BE2C (cell line): ENCODE data around the gene CD84.
"Not testable (repeated sequence)": the region's sequence is repeated elsewhere in the genome, so short reads cannot be mapped to it uniquely, and the experiment has no call there.

Experiments
- DNase-seq: peaks from one replicate; pipeline ENCODE4 v3.0.0-alpha.2; 2020
- H3K27me3 ChIP-seq: fragments of 250-450 bp; sonication (Bioruptor Pico); 2 replicates; pipeline ENCODE4 v1.5.1; 2020; ENCODE audit warnings: mild to moderate bottlenecking
- H3K36me3 ChIP-seq: fragments of 250-450 bp; sonication (Bioruptor Pico); 2 replicates; pipeline ENCODE4 v1.5.1; 2020; ENCODE audit warnings: mild to moderate bottlenecking
- H3K4me1 ChIP-seq: fragments of 250-450 bp; sonication (Bioruptor Pico); 2 replicates; pipeline ENCODE4 v1.5.1; 2020
- H3K4me3 ChIP-seq: 2 replicates; pipeline ENCODE4 v1.5.1; 2011; ENCODE audit warnings: low read depth, low read length
- H3K9me3 ChIP-seq: fragments of 250-450 bp; sonication (Bioruptor Pico); 2 replicates; pipeline ENCODE4 v1.5.1; 2020
- TF ChIP-seq, protein P1 (sequence below): IDR thresholded peaks from 2 replicates; pipeline ENCODE4 v1.5.1; 2012; ENCODE audit warnings: mild to moderate bottlenecking, low read depth, low read length

CD84 gene

DNA sequence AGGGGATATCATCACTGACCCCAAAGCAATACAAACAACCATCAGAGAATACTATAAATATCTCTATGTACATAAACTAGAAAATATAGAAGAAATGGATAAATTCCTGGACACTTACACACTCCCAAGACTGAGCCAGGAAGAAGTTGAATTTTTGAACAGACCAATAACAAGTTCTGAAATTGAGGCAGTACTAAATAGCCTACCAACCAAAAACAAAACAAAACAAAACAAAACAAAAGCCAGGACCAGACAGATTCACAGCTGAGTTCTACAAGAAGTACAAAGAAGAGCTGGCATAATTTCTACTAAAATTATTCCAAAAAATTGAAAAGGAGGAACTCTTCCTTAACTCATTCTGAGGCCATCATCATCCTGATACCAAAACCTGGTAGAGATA lies 18.5 kb downstream of the CD84 start:
- no peaks in the 10 kb centered on the region for H3K36me3 ChIP-seq
- H3K4me3 ChIP-seq = no peak overlapping the region
- H3K4me1 ChIP-seq = no peaks in the 10 kb centered on the region
- DNase-seq = no peak
- TF ChIP-seq, protein P1, sequence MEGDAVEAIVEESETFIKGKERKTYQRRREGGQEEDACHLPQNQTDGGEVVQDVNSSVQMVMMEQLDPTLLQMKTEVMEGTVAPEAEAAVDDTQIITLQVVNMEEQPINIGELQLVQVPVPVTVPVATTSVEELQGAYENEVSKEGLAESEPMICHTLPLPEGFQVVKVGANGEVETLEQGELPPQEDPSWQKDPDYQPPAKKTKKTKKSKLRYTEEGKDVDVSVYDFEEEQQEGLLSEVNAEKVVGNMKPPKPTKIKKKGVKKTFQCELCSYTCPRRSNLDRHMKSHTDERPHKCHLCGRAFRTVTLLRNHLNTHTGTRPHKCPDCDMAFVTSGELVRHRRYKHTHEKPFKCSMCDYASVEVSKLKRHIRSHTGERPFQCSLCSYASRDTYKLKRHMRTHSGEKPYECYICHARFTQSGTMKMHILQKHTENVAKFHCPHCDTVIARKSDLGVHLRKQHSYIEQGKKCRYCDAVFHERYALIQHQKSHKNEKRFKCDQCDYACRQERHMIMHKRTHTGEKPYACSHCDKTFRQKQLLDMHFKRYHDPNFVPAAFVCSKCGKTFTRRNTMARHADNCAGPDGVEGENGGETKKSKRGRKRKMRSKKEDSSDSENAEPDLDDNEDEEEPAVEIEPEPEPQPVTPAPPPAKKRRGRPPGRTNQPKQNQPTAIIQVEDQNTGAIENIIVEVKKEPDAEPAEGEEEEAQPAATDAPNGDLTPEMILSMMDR = no peak
- H3K27me3 ChIP-seq = no peaks in the 10 kb centered on the region
- no peaks in the 10 kb centered on the region for H3K9me3 ChIP-seq

DNA sequence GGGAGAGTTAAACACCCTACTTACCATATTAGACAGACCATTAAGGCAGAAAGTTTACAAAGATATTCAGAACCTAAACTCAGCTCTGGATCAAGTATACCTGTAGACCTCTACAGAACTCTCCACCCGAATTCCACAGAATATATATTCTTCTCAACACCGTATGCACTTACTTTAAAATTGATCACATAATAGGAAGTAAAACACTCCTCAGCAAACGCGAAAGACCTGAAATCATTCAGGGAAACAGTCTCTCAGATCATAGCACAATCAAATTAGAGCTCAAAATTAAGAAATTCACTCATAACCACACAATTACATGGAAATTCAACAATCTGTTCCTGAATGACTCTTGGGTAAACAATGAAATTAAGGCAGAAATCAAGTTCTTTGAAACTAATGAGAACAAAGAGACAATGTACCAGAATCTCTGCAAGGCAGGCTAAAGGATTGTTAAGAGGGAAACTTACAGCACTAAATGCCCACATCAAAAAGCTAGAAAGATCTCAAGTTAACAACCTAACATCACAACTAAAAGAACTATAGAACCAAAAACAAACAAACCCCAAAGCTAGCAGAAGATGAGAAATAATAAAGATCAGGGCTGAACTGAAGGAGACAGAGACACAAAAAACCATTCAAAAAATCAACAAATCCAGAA lies 19.1 kb downstream of the CD84 start:
- DNase-seq = no peak
- no peaks in the 10 kb centered on the region for H3K9me3 ChIP-seq
- no peaks in the 10 kb centered on the region for H3K4me1 ChIP-seq
- TF ChIP-seq, protein P1 = no peak
- no peaks in the 10 kb centered on the region for H3K36me3 ChIP-seq
- no peak overlapping the region for H3K4me3 ChIP-seq
- no peaks in the 10 kb centered on the region for H3K27me3 ChIP-seq

DNA sequence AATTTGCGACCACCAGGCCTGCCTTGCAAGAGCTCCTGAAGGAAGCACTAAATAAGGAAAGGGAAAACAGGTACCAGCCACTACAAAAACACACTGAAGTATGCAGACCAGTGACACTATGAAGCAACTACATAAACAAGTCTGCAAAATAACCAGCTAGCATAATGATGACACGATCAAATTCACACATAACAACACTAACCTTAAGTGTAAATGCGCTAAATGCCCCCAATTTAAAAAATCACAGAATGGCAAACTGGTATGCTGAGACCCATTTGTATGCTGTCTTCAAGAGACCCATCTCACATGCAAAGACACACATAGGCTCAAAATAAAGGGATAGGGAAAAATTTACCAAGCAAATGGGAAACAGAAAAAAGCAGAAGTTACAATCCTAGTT lies 19.9 kb downstream of the CD84 start:
- not testable (repeated sequence) for H3K4me1 ChIP-seq, DNase-seq, H3K9me3 ChIP-seq, H3K27me3 ChIP-seq, H3K36me3 ChIP-seq, H3K4me3 ChIP-seq

DNA sequence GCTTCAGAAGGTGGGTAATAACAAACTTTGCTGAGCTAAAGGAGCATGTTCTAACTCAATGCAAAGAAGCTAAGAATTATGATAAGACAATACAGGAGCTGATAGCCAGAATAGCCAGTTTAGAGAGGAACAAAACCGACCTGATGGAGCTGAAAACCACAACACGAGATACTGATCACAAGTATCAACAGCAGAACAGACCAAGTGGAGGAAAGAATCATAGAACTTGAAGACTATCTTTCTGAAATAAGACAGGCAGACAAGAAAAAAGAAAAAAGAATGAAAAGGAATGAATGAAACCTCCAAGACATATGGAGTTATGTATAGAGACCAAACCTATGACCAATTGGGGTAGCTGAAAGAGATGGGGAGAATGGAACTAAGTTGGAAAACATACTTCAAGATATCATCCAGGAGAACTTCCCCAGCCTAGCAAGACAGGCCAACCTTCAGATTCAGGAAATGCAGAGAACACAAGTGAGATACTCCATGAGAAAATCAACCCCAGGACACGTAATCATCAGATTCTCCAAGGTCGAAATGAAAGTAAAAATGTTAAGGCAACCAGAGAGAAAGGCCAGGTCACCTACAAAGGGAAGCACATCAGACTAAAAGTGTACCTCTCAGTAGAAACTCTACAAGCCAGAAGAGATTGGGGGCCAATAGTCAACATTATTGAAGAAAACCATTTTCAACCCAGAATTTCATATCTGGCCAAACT lies 20.5 kb downstream of the CD84 start:
- DNase-seq = no peak
- H3K4me3 ChIP-seq = no peak overlapping the region
- no peaks in the 10 kb centered on the region for H3K27me3 ChIP-seq

DNA sequence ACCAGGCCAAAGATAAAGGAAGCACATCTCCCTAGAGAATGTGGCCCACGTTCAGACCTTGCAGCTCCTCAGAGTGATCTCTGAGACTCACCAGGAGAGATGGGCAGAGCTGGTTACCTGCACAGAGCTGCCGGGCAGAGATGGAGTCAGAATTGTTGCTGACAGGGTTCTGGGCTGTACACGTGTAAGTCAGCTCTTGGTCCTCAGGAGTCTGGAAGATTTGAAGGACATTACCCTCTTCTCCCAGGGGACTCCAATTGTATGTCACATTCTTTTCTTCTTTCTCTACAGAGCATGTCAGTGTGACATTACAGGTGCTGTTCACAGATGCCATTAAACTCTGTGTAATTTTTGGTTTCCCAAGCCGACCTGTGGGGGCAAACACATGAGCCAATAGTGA lies 25.5 kb downstream of the CD84 start:
- no peaks in the 10 kb centered on the region for H3K27me3 ChIP-seq
- DNase-seq = no peak
- no peaks in the 10 kb centered on the region for H3K9me3 ChIP-seq
- TF ChIP-seq, protein P1 = no peak
- no peaks in the 10 kb centered on the region for H3K36me3 ChIP-seq
- H3K4me1 ChIP-seq = no peaks in the 10 kb centered on the region
- no peak overlapping the region for H3K4me3 ChIP-seq

More for the DNA sequence above, 20.5 kb downstream of the CD84 start:
- Histone ChIP-seq H3K36me3 (no peaks in the 10 kb centered on the region), H3K9me3 (no peaks in the 10 kb centered on the region), H3K4me1 (no peaks in the 10 kb centered on the region)
- TF ChIP-seq, protein P1 = no peak

DNA sequence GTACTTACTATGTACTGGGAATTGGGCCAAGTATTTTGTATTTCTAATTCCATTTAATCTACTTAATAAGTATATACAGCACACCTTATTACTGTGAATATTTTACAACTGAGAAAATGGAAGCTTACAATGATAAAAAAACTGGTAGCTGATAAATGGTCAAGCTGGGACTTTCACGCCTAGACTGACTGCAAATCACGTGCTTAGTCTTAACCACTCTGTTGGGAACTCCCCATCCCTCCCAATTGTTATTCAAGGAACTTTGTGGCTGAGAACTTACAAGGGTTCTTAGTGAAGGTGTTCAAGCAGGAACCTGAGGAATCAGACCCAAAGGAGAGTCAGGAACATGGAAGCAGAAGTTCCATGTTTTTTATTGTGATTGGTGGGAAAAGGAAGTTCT lies 26.9 kb downstream of the CD84 start:
- DNase-seq = no peak
- Histone ChIP-seq H3K27me3 (no peaks in the 10 kb centered on the region), H3K36me3 (no peaks in the 10 kb centered on the region), H3K4me3 (no peak overlapping the region), H3K4me1 (no peaks in the 10 kb centered on the region), H3K9me3 (no peaks in the 10 kb centered on the region)
- TF ChIP-seq, protein P1 = no peak
